ENCODE data around the gene RNF213.

Gene RNF213

GRCh38 chr17:80287038-80287437 lies 26.4 kb downstream of the RNF213 start:
- H3K27ac ChIP-seq (ENCODE audit: low read length, poor library complexity, severe bottlenecking), result no peak overlapping the region
- no peak for DNase-seq
- no peak overlapping the region for H3K23ac ChIP-seq (ENCODE audit: low read length in 2 of 2)
- H2AK5ac ChIP-seq (ENCODE audit: low read length, severe bottlenecking), result no peak overlapping the region
- peaks cover 8% of the 10 kb centered on the region for H3K4me1 ChIP-seq (ENCODE audit: control insufficient read depth, insufficient read depth, low read depth, low read length)
- no peak overlapping the region for H2BK15ac ChIP-seq (ENCODE audit: low read depth, poor library complexity, severe bottlenecking)
- H3K27me3 ChIP-seq (ENCODE audit: control insufficient read depth in 1 of 2, insufficient read depth in 1 of 2, low read length in 2 of 2), result no peaks in the 10 kb centered on the region
- H3K36me3 ChIP-seq (ENCODE audit: control insufficient read depth in 1 of 2, insufficient read depth in 2 of 2, low read depth in 1 of 2, low read length in 2 of 2), result peaks cover 70 to 73% of the 10 kb centered on the region in 2 experiments
- no peak overlapping the region for H4K8ac ChIP-seq (ENCODE audit: low read length)
- WGBS, result 96% methylated on average over 8 of the region's 9 CpGs
- no peak overlapping the region for H2BK120ac ChIP-seq (ENCODE audit: low read depth, low read length)
- H3K9ac ChIP-seq (ENCODE audit: low read length), result no peak overlapping the region
- H3K14ac ChIP-seq (ENCODE audit: low read length in 2 of 2), result no peak overlapping the region
- H3K79me1 ChIP-seq (replicated peaks; ENCODE audit: low read length, poor library complexity, severe bottlenecking), result peaks cover 25% of the 10 kb centered on the region
- no peaks in the 10 kb centered on the region for H3K9me3 ChIP-seq (ENCODE audit: control insufficient read depth, low read length)
- no peak overlapping the region for H4K91ac ChIP-seq (ENCODE audit: low read length)
- no peak overlapping the region for H3K4me3 ChIP-seq (ENCODE audit: insufficient read depth in 1 of 2, low read depth in 1 of 2, low read length in 2 of 2)
- no peak overlapping the region for H3K18ac ChIP-seq (ENCODE audit: low read depth in 1 of 2, low read length in 2 of 2)
- no peak overlapping the region for H3K4me2 ChIP-seq (ENCODE audit: low read length, poor library complexity, severe bottlenecking)
- H2BK5ac ChIP-seq (ENCODE audit: low read depth, low read length, poor library complexity, severe bottlenecking), result no peak overlapping the region
- no peak overlapping the region for H3K4ac ChIP-seq (ENCODE audit: low read depth in 1 of 2, low read length in 2 of 2)
- no peak overlapping the region for H2AFZ ChIP-seq (ENCODE audit: low read depth, low read length)
- no peak overlapping the region for H2BK12ac ChIP-seq (ENCODE audit: low read length in 2 of 2)

- H3K79me1 ChIP-seq (replicated peaks; ENCODE audit: low read length, poor library complexity, severe bottlenecking), result peaks cover 25% of the 10 kb centered on the region
- DNase-seq, result no peak
Observed at GRCh38 chr17:80287806-80288567, 27.3 kb downstream of the RNF213 start.

GRCh38 chr17:80289616-80290015 lies 29.0 kb downstream of the RNF213 start:
- Histone ChIP-seq H3K27me3 (ENCODE audit: control insufficient read depth in 1 of 2, insufficient read depth in 1 of 2, low read length in 2 of 2) (no peaks in the 10 kb centered on the region), H2AK5ac (ENCODE audit: low read length, severe bottlenecking) (no peak overlapping the region), H3K18ac (ENCODE audit: low read depth in 1 of 2, low read length in 2 of 2) (no peak overlapping the region), H4K91ac (ENCODE audit: low read length) (no peak overlapping the region), H2BK15ac (ENCODE audit: low read depth, poor library complexity, severe bottlenecking) (no peak overlapping the region), H3K4me2 (ENCODE audit: low read length, poor library complexity, severe bottlenecking) (no peak overlapping the region), H2BK5ac (ENCODE audit: low read depth, low read length, poor library complexity, severe bottlenecking) (no peak overlapping the region), H3K4me3 (ENCODE audit: insufficient read depth in 1 of 2, low read depth in 1 of 2, low read length in 2 of 2) (no peak overlapping the region), H3K79me1 (replicated peaks; ENCODE audit: low read length, poor library complexity, severe bottlenecking) (peaks cover 16% of the 10 kb centered on the region), H3K4me1 (ENCODE audit: control insufficient read depth, insufficient read depth, low read depth, low read length) (peaks cover 2% of the 10 kb centered on the region), H2BK12ac (ENCODE audit: low read length in 2 of 2) (no peak overlapping the region), H3K27ac (ENCODE audit: low read length, poor library complexity, severe bottlenecking) (no peak overlapping the region), H3K4ac (ENCODE audit: low read depth in 1 of 2, low read length in 2 of 2) (no peak overlapping the region), H3K23ac (ENCODE audit: low read length in 2 of 2) (no peak overlapping the region), H3K9ac (ENCODE audit: low read length) (no peak overlapping the region), H3K36me3 (ENCODE audit: control insufficient read depth in 1 of 2, insufficient read depth in 2 of 2, low read depth in 1 of 2, low read length in 2 of 2) (peaks cover 85 to 89% of the 10 kb centered on the region in 2 experiments), H2BK120ac (ENCODE audit: low read depth, low read length) (no peak overlapping the region), H2AFZ (ENCODE audit: low read depth, low read length) (no peak overlapping the region), H4K8ac (ENCODE audit: low read length) (no peak overlapping the region), H3K9me3 (ENCODE audit: control insufficient read depth, low read length) (no peaks in the 10 kb centered on the region), H3K14ac (ENCODE audit: low read length in 2 of 2) (no peak overlapping the region)
- DNase-seq, result no peak
- 91% methylated on average over 5 of the region's 6 CpGs for WGBS

More at GRCh38 chr17:80287806-80288567, 27.3 kb downstream of the RNF213 start:
- no peak overlapping the region for H2BK12ac ChIP-seq (ENCODE audit: low read length in 2 of 2)
- no peak overlapping the region for H2AK5ac ChIP-seq (ENCODE audit: low read length, severe bottlenecking)
- no peak overlapping the region for H3K4me3 ChIP-seq (ENCODE audit: insufficient read depth in 1 of 2, low read depth in 1 of 2, low read length in 2 of 2)
- no peaks in the 10 kb centered on the region for H3K9me3 ChIP-seq (ENCODE audit: control insufficient read depth, low read length)
- H4K8ac ChIP-seq (ENCODE audit: low read length), result no peak overlapping the region
- H3K4me2 ChIP-seq (ENCODE audit: low read length, poor library complexity, severe bottlenecking), result no peak overlapping the region
- H3K23ac ChIP-seq (ENCODE audit: low read length in 2 of 2), result no peak overlapping the region
- H3K4me1 ChIP-seq (ENCODE audit: control insufficient read depth, insufficient read depth, low read depth, low read length), result peaks cover 7% of the 10 kb centered on the region
- no peak overlapping the region for H2BK120ac ChIP-seq (ENCODE audit: low read depth, low read length)
- H2BK15ac ChIP-seq (ENCODE audit: low read depth, poor library complexity, severe bottlenecking), result no peak overlapping the region
- peaks cover 78 to 79% of the 10 kb centered on the region in 2 experiments for H3K36me3 ChIP-seq (ENCODE audit: control insufficient read depth in 1 of 2, insufficient read depth in 2 of 2, low read depth in 1 of 2, low read length in 2 of 2)
- no peak overlapping the region for H3K14ac ChIP-seq (ENCODE audit: low read length in 2 of 2)
- no peak overlapping the region for H3K9ac ChIP-seq (ENCODE audit: low read length)
- H2AFZ ChIP-seq (ENCODE audit: low read depth, low read length), result no peak overlapping the region
- H3K4ac ChIP-seq (ENCODE audit: low read depth in 1 of 2, low read length in 2 of 2), result no peak overlapping the region
- 88% methylated on average over 21 of the region's 22 CpGs for WGBS
- no peak overlapping the region for H3K18ac ChIP-seq (ENCODE audit: low read depth in 1 of 2, low read length in 2 of 2)
- no peak overlapping the region for H3K27ac ChIP-seq (ENCODE audit: low read length, poor library complexity, severe bottlenecking)
- H4K91ac ChIP-seq (ENCODE audit: low read length), result no peak overlapping the region
- no peak overlapping the region for H2BK5ac ChIP-seq (ENCODE audit: low read depth, low read length, poor library complexity, severe bottlenecking)
- no peaks in the 10 kb centered on the region for H3K27me3 ChIP-seq (ENCODE audit: control insufficient read depth in 1 of 2, insufficient read depth in 1 of 2, low read length in 2 of 2)

GRCh38 chr17:80290156-80290555 lies 29.5 kb downstream of the RNF213 start:
- Histone ChIP-seq H2BK120ac (ENCODE audit: low read depth, low read length) (no peak overlapping the region), H4K91ac (ENCODE audit: low read length) (no peak overlapping the region), H3K9me3 (ENCODE audit: control insufficient read depth, low read length) (no peaks in the 10 kb centered on the region), H2AFZ (ENCODE audit: low read depth, low read length) (no peak overlapping the region), H3K9ac (ENCODE audit: low read length) (no peak overlapping the region), H3K27ac (ENCODE audit: low read length, poor library complexity, severe bottlenecking) (no peak overlapping the region), H3K4me2 (ENCODE audit: low read length, poor library complexity, severe bottlenecking) (no peak overlapping the region), H2BK15ac (ENCODE audit: low read depth, poor library complexity, severe bottlenecking) (no peak overlapping the region), H3K23ac (ENCODE audit: low read length in 2 of 2) (no peak overlapping the region), H2BK5ac (ENCODE audit: low read depth, low read length, poor library complexity, severe bottlenecking) (no peak overlapping the region), H3K36me3 (ENCODE audit: control insufficient read depth in 1 of 2, insufficient read depth in 2 of 2, low read depth in 1 of 2, low read length in 2 of 2) (peaks cover 85 to 89% of the 10 kb centered on the region in 2 experiments), H3K27me3 (ENCODE audit: control insufficient read depth in 1 of 2, insufficient read depth in 1 of 2, low read length in 2 of 2) (no peaks in the 10 kb centered on the region), H2BK12ac (ENCODE audit: low read length in 2 of 2) (no peak overlapping the region), H3K14ac (ENCODE audit: low read length in 2 of 2) (no peak overlapping the region), H3K79me1 (replicated peaks; ENCODE audit: low read length, poor library complexity, severe bottlenecking) (peaks cover 11% of the 10 kb centered on the region), H3K4me1 (ENCODE audit: control insufficient read depth, insufficient read depth, low read depth, low read length) (peaks cover 2% of the 10 kb centered on the region), H2AK5ac (ENCODE audit: low read length, severe bottlenecking) (no peak overlapping the region), H3K4me3 (ENCODE audit: insufficient read depth in 1 of 2, low read depth in 1 of 2, low read length in 2 of 2) (no peak overlapping the region), H3K18ac (ENCODE audit: low read depth in 1 of 2, low read length in 2 of 2) (no peak overlapping the region), H4K8ac (ENCODE audit: low read length) (no peak overlapping the region), H3K4ac (ENCODE audit: low read depth in 1 of 2, low read length in 2 of 2) (no peak overlapping the region)
- no peak for DNase-seq
- WGBS, result 85% methylated on average over 18 of the region's 25 CpGs
